Activated CD8-positive, alpha-beta T cell treated with anti-CD3 and anti-CD28 coated beads for 36 hours (primary cell): ENCODE data around the gene BMP6. TPM values are rescaled to one million over a fixed set of nuclear protein-coding genes. Genes with fewer than 3 reads are reported as not detected.

Experiments used
- ATAC-seq: fragments of 200-7000 bp; cut with Tn5 transposase; one replicate; pipeline ENCODE4 v1.10.0; 2021; ENCODE audit warnings: mild to moderate bottlenecking, moderate library complexity
- CTCF ChIA-PET: fragments of 350-600 bp; sonication (Branson Sonifier 250); formaldehyde crosslinking; loops from one replicate; lab custom pipeline; 2021; ENCODE audit warnings: antibody characterized with exemption; lab: Charles Lee
- POLR2A ChIA-PET: fragments of 350-600 bp; sonication (Branson Sonifier 250); formaldehyde crosslinking; loops from one replicate; lab custom pipeline; 2021; ENCODE audit warnings: antibody characterized with exemption; lab: Charles Lee
- DNase-seq: peaks from one replicate; pipeline ENCODE4 v3.0.0-alpha.2; 2020
- H3K27ac Mint-ChIP-seq: one replicate; pipeline ENCODE4 v1.8.0; 2021; ENCODE audit warnings: mild to moderate bottlenecking, mixed read lengths
- H3K27me3 Mint-ChIP-seq: one replicate; pipeline ENCODE4 v1.8.0; 2021; ENCODE audit warnings: mixed read lengths
- H3K36me3 Mint-ChIP-seq: one replicate; pipeline ENCODE4 v1.8.0; 2021; ENCODE audit warnings: low read depth, mixed read lengths
- H3K4me1 Mint-ChIP-seq: one replicate; pipeline ENCODE4 v1.8.0; 2021; ENCODE audit warnings: low read depth, mixed read lengths
- H3K4me3 Mint-ChIP-seq: one replicate; pipeline ENCODE4 v1.8.0; 2021; ENCODE audit warnings: mild to moderate bottlenecking, moderate library complexity, mixed read lengths
- H3K9me3 Mint-ChIP-seq: one replicate; pipeline ENCODE4 v1.8.0; 2021; ENCODE audit warnings: mixed read lengths
- intact Hi-C: fragments of 100-400 bp; cut with micrococcal nuclease; formaldehyde crosslinking; loops from one replicate; pipeline ENCODE4 v1.10.0; 2022
- total RNA-seq, 2 experiments: library from RNA; stranded (reverse); gene quantifications; one replicate each; pipeline ENCODE4 v1.2.3, GENCODE V29; 2021
- TF ChIP-seq, protein P1 (sequence below): fragments of 200-600 bp; IDR thresholded peaks from one replicate; pipeline ENCODE4 v1.8.0; 2022; ENCODE audit warnings: antibody characterized with exemption, mild to moderate bottlenecking

The BMP6 gene
- total RNA-seq, 2 experiments from 2014 or later, result 0.09 to 0.18 TPM

GRCh38 chr6:7691675-7692452 is 34.0 kb upstream of the BMP6 start:
- DNase-seq (peak; percentile 19), ATAC-seq (peak; percentile 49)
- Mint-ChIP-seq H3K4me1 (no peaks in the 10 kb centered on the region), H3K9me3 (no peaks in the 10 kb centered on the region), H3K4me3 (no peak overlapping the region), H3K36me3 (no peaks in the 10 kb centered on the region), H3K27me3 (peaks cover 29% of the 10 kb centered on the region), H3K27ac (no peak overlapping the region)
- intact Hi-C loops, result no loop called here
- POLR2A ChIA-PET, result no interaction called here
- TF ChIP-seq, protein P1, sequence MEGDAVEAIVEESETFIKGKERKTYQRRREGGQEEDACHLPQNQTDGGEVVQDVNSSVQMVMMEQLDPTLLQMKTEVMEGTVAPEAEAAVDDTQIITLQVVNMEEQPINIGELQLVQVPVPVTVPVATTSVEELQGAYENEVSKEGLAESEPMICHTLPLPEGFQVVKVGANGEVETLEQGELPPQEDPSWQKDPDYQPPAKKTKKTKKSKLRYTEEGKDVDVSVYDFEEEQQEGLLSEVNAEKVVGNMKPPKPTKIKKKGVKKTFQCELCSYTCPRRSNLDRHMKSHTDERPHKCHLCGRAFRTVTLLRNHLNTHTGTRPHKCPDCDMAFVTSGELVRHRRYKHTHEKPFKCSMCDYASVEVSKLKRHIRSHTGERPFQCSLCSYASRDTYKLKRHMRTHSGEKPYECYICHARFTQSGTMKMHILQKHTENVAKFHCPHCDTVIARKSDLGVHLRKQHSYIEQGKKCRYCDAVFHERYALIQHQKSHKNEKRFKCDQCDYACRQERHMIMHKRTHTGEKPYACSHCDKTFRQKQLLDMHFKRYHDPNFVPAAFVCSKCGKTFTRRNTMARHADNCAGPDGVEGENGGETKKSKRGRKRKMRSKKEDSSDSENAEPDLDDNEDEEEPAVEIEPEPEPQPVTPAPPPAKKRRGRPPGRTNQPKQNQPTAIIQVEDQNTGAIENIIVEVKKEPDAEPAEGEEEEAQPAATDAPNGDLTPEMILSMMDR, result no peak
- CTCF ChIA-PET, result interaction anchor here (1.1 kb wide), 1 partner anchor 11 kb away, joined by 3 read pairs; no protein-coding TSS in a partner anchor

- no peak overlapping the region for H3K4me3 Mint-ChIP-seq
- intact Hi-C loops, result no loop called here
- DNase-seq (no peak), ATAC-seq (no peak)
- POLR2A ChIA-PET, result no interaction called here
- H3K36me3 Mint-ChIP-seq, result no peaks in the 10 kb centered on the region
- H3K9me3 Mint-ChIP-seq, result no peaks in the 10 kb centered on the region
- CTCF ChIA-PET, result no interaction called here
- TF ChIP-seq, protein P1, result no peak
- H3K27me3 Mint-ChIP-seq, result peaks cover 30% of the 10 kb centered on the region
- H3K4me1 Mint-ChIP-seq, result peaks cover under 1% of the 10 kb centered on the region
- H3K27ac Mint-ChIP-seq, result no peak overlapping the region
Observed at GRCh38 chr6:7692453-7692784, 33.5 kb upstream of the BMP6 start.

DNA sequence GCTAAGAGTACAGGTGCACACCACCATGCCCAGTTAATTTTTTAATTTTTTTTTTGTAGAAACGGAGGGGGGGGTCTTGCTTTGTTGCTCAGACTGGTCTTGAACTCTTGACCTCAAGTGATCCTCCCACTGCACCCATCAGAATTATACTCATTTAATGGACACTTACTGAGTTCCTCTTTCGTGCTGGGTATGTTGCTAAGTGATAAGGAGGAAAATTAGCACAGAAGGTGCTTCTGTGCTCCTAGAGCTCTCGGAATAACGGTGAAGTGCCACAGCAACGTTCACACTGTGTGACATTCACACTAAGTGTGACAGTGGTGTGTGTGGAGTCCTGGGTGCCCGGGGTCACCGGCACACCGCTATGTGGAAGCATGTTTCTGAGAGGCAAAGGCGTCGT is 32.1 kb upstream of the BMP6 start:
- DNase-seq, result no peak
- TF ChIP-seq, protein P1, result no peak
- Mint-ChIP-seq H3K36me3 (no peaks in the 10 kb centered on the region), H3K4me1 (peaks cover 7% of the 10 kb centered on the region), H3K4me3 (no peak overlapping the region), H3K9me3 (no peaks in the 10 kb centered on the region), H3K27me3 (peaks cover 22% of the 10 kb centered on the region), H3K27ac (no peak overlapping the region)
- ATAC-seq, result no peak
- CTCF ChIA-PET, result no interaction called here
- POLR2A ChIA-PET, result no interaction called here
- intact Hi-C loops, result no loop called here

- TF ChIP-seq, protein P1, result no peak
- ChIA-PET CTCF (no interaction called here), POLR2A (no interaction called here)
- intact Hi-C loops, result no loop called here
- Mint-ChIP-seq H3K36me3 (no peaks in the 10 kb centered on the region), H3K4me1 (peaks cover 7% of the 10 kb centered on the region), H3K27me3 (peaks cover 14% of the 10 kb centered on the region), H3K4me3 (no peak overlapping the region), H3K9me3 (no peaks in the 10 kb centered on the region), H3K27ac (no peak overlapping the region)
- DNase-seq (no peak), ATAC-seq (no peak)
Observed at GRCh38 chr6:7696061-7696460, 29.8 kb upstream of the BMP6 start.

- no peak overlapping the region for H3K4me3 Mint-ChIP-seq
- POLR2A ChIA-PET, result no interaction called here
- CTCF ChIA-PET, result no interaction called here
- DNase-seq (no peak), ATAC-seq (peak; percentile 47)
- H3K4me1 Mint-ChIP-seq, result peaks cover 7% of the 10 kb centered on the region
- TF ChIP-seq, protein P1, result no peak
- H3K27me3 Mint-ChIP-seq, result peaks cover 12% of the 10 kb centered on the region
- no peaks in the 10 kb centered on the region for H3K9me3 Mint-ChIP-seq
- intact Hi-C loops, result no loop called here
- no peaks in the 10 kb centered on the region for H3K36me3 Mint-ChIP-seq
- H3K27ac Mint-ChIP-seq, result peak overlapping the region; percentile 54
Observed at GRCh38 chr6:7697432-7697819, 28.5 kb upstream of the BMP6 start.
